ENCODE data around the gene CDH22.

The CDH22 gene

DNA sequence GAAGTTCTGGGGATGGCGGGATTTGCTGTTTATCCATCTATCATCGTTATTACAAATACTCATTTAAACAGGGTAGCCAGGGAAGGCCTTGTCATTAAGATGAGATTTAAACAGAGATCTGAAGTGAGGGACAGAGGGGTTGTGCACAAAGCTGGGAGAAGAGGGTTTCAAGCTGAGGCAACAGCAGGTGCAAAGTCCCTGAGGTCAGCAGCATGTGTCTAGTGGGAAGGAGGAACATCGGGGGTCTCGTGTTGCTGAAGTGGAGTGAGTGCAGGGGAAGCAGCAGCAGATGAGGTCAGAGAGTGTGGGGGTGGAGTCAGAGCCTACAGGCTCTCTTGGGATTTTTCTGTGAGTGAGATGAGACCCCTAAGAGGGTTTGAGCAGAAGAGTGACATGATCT, 52.0 kb downstream of the CDH22 start:
- Histone ChIP-seq H3K27ac (ENCODE audit: low read length) (no peak overlapping the region), H3K4me1 (ENCODE audit: control insufficient read depth, insufficient read depth, low read length) (no peaks in the 10 kb centered on the region), H3K36me3 (ENCODE audit: control insufficient read depth, insufficient read depth, low read length) (no peaks in the 10 kb centered on the region), H3K27me3 (ENCODE audit: control insufficient read depth, insufficient read depth, low read length) (peaks cover 7% of the 10 kb centered on the region; the same call in 1 of the 2 replicates), H3K4me3 (ENCODE audit: low read length) (no peak overlapping the region), H3K9me3 (ENCODE audit: control insufficient read depth, insufficient read depth, low read length) (no peaks in the 10 kb centered on the region)
- DNase-seq (ENCODE audit: low read depth, low spot score): no peak
- no CpG with 5 or more reads among the region's 4 CpGs for WGBS (ENCODE audit: insufficient coverage, insufficient read length)

DNA sequence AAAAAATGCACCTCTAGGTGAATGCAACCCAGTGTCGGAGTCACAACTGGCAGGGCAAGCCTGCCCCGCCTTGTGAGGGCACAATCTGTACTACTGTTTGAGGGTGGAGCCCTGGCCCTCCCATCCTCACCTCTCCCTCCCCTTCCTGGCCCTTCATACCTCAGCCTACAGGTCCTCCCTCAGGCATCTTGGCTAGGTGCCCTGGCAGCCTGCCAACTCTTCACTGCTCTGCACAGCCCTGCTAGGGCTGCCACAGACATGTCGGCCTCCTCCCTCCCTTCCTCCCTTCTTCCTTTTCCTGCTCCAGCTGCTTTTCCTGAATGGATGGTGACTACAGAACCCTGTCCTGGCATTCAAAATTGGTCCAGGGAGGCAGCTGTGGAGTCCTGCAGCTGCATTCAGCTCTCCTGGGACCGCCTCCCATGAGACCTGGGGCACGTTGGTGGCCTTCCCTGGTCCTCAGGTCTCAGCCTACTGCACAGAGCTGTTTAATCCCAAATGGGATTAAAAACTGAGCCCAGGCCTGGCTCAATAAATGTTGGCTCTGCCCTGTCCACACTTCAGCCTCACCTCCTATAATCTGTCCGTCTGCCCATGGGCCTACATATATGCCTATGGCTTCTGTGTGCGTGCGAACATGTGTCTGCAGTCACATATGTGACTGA, 52.7 kb downstream of the CDH22 start:
- Histone ChIP-seq H3K27ac (ENCODE audit: low read length) (no peak overlapping the region), H3K4me1 (ENCODE audit: control insufficient read depth, insufficient read depth, low read length) (no peaks in the 10 kb centered on the region), H3K36me3 (ENCODE audit: control insufficient read depth, insufficient read depth, low read length) (no peaks in the 10 kb centered on the region), H3K9me3 (ENCODE audit: control insufficient read depth, insufficient read depth, low read length) (no peaks in the 10 kb centered on the region), H3K27me3 (ENCODE audit: control insufficient read depth, insufficient read depth, low read length) (peaks cover 10% of the 10 kb centered on the region), H3K4me3 (ENCODE audit: low read length) (no peak overlapping the region)
- no CpG with 5 or more reads among the region's 8 CpGs for WGBS (ENCODE audit: insufficient coverage, insufficient read length)
- no peak for DNase-seq (ENCODE audit: low read depth, low spot score)

DNA sequence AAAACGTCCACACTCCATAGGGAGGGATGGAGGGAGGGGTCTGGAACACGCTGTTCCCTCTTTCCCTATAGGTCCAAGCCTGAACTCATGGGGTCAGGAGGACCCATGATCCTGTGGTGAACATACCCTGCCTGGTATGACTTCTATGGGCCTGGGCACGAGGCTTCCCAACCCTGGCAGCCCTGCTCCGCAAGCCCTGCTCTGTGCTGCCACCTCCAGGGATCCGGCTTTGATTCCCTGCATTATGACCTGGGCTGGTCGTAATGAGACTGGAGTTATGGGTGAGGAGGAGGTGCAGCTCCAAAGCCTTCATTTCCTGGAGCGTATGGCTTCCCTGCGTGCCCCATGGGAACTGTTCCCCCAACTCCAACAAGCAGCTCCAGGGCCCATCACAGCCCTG, 54.9 kb downstream of the CDH22 start:
- Histone ChIP-seq H3K36me3 (ENCODE audit: control insufficient read depth, insufficient read depth, low read length) (no peaks in the 10 kb centered on the region), H3K27ac (ENCODE audit: low read length) (no peak overlapping the region), H3K27me3 (ENCODE audit: control insufficient read depth, insufficient read depth, low read length) (peaks cover 15% of the 10 kb centered on the region), H3K4me3 (ENCODE audit: low read length) (no peak overlapping the region), H3K9me3 (ENCODE audit: control insufficient read depth, insufficient read depth, low read length) (no peaks in the 10 kb centered on the region), H3K4me1 (ENCODE audit: control insufficient read depth, insufficient read depth, low read length) (no peaks in the 10 kb centered on the region)
- no CpG with 5 or more reads among the region's 8 CpGs for WGBS (ENCODE audit: insufficient coverage, insufficient read length)
- no peak for DNase-seq (ENCODE audit: low read depth, low spot score)

DNA sequence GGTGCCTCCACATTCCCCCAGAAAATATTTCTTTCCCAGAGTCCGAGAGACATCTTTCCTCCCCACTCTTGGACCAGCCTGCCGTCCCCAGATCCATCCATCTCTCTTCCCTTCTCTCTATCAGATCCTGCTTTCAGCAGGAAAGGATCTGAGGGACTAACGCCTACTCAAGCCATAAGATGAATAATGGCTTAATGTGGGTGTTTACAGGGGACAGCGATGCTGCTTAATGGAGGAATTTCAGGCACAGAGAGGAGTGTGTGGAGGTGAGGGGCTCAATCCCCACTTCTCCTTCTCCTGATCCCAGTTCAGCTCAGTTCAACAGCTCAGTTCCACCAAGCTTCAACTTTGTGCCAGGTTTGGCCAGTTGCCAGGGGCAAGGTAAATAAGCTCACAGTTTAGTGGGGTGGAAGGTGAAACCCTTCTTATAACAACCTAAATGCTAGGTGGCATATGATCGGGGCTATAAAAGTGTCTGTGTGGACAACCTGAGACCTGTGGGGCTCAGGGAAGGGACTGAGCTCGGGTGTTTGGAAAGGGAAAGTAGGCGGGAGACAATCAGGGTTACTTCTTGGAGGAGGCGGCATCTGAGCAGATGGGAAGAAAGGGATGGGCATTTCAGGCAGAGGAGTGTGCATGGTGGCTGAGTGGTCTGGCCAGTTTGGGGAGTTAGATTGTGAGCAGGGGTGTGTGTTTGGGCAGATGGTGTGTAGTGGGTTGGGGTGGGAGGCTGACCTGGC, 55.8 kb downstream of the CDH22 start:
- H3K27me3 ChIP-seq (ENCODE audit: control insufficient read depth, insufficient read depth, low read length): peaks cover 15% of the 10 kb centered on the region

DNA sequence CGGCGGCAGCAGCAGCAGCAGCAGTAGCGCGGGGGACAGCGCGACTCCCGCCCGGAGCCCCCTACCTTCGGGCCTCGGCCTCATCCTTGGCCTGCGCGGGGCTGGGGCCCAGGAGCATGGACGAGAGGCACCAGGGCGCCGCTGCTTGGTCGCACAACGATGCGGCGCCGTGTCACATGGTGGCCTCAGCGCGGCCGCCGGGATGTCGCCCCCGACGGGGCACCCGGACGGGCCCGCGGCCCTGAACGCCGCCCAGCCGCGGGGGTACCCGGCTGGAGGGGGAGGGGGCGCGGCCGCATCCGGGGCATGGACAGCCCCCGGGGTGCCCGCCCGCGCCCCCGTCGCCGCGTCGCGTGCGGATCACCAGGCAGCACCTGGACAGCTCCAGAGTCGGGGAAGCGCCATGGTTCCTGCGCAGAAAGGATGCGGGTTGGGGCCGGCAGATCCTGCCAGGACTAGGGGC, 57.1 kb downstream of the CDH22 start:
- Histone ChIP-seq H3K9me3 (ENCODE audit: control insufficient read depth, insufficient read depth, low read length) (no peaks in the 10 kb centered on the region), H3K4me1 (ENCODE audit: control insufficient read depth, insufficient read depth, low read length) (no peaks in the 10 kb centered on the region), H3K4me3 (ENCODE audit: low read length) (peak overlapping the region; percentile 23; the same call in 1 of the 2 replicates), H3K27ac (ENCODE audit: low read length) (no peak overlapping the region), H3K27me3 (ENCODE audit: control insufficient read depth, insufficient read depth, low read length) (peaks cover 15% of the 10 kb centered on the region), H3K36me3 (ENCODE audit: control insufficient read depth, insufficient read depth, low read length) (no peaks in the 10 kb centered on the region)
- DNase-seq (ENCODE audit: low read depth, low spot score): no peak
- WGBS (ENCODE audit: insufficient coverage, insufficient read length): no CpG with 5 or more reads among the region's 56 CpGs

More for the DNA sequence above, 55.8 kb downstream of the CDH22 start:
- Histone ChIP-seq H3K36me3 (ENCODE audit: control insufficient read depth, insufficient read depth, low read length) (no peaks in the 10 kb centered on the region), H3K4me3 (ENCODE audit: low read length) (no peak overlapping the region), H3K9me3 (ENCODE audit: control insufficient read depth, insufficient read depth, low read length) (no peaks in the 10 kb centered on the region), H3K4me1 (ENCODE audit: control insufficient read depth, insufficient read depth, low read length) (no peaks in the 10 kb centered on the region), H3K27ac (ENCODE audit: low read length) (no peak overlapping the region)
- DNase-seq (ENCODE audit: low read depth, low spot score): no peak
- WGBS (ENCODE audit: insufficient coverage, insufficient read length): no CpG with 5 or more reads among the region's 8 CpGs

DNA sequence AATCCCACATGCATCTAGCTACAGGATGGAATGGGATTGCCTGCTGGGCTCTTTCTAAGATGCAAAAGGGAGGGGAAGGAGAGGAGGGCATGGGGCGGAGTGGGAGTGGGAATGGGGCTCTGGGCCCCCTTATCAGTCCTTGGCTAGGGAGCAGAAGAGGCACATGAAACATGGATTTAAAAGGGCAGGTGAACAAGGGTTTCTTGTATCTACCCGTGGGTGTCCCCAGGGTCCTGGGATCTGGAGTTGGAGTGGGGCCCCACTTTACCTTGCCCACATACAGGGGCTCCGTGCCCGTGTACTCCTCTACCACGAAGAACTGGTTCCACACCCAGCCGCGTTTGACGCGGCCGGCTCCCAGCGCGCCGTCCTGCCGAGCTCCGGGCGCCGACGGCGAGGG, 57.5 kb downstream of the CDH22 start:
- DNase-seq (ENCODE audit: low read depth, low spot score): no peak
- H3K4me1 ChIP-seq (ENCODE audit: control insufficient read depth, insufficient read depth, low read length): no peaks in the 10 kb centered on the region
- peaks cover 15% of the 10 kb centered on the region for H3K27me3 ChIP-seq (ENCODE audit: control insufficient read depth, insufficient read depth, low read length)
- no peak overlapping the region for H3K27ac ChIP-seq (ENCODE audit: low read length)
- H3K4me3 ChIP-seq (ENCODE audit: low read length): peak overlapping the region; percentile 23; the same call in 1 of the 2 replicates
- WGBS (ENCODE audit: insufficient coverage, insufficient read length): no CpG with 5 or more reads among the region's 19 CpGs
- H3K9me3 ChIP-seq (ENCODE audit: control insufficient read depth, insufficient read depth, low read length): no peaks in the 10 kb centered on the region
- no peaks in the 10 kb centered on the region for H3K36me3 ChIP-seq (ENCODE audit: control insufficient read depth, insufficient read depth, low read length)

DNA sequence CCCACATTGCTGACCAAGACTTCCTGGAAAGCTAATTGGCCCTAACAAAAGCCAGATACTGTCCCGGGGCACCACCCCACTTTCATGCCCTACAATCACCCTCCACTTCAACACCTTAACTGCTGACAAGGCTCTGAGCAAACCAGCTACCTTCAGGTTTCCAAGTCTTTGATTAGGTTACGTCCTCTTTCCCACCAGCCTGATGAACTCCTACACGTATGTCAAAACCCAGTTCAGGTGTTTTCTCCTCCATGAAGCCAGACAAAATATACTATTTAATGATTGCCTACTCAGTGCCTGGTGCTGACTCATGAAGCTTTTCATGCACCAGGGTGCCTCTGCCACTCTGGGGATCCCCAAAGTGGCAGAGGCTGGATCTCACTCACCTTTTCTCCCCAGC, 58.6 kb downstream of the CDH22 start:
- Histone ChIP-seq H3K4me3 (ENCODE audit: low read length) (no peak overlapping the region), H3K36me3 (ENCODE audit: control insufficient read depth, insufficient read depth, low read length) (no peaks in the 10 kb centered on the region), H3K27ac (ENCODE audit: low read length) (no peak overlapping the region), H3K27me3 (ENCODE audit: control insufficient read depth, insufficient read depth, low read length) (peaks cover 15% of the 10 kb centered on the region), H3K9me3 (ENCODE audit: control insufficient read depth, insufficient read depth, low read length) (no peaks in the 10 kb centered on the region), H3K4me1 (ENCODE audit: control insufficient read depth, insufficient read depth, low read length) (no peaks in the 10 kb centered on the region)
- no peak for DNase-seq (ENCODE audit: low read depth, low spot score)
- no CpG with 5 or more reads among the region's 3 CpGs for WGBS (ENCODE audit: insufficient coverage, insufficient read length)

DNA sequence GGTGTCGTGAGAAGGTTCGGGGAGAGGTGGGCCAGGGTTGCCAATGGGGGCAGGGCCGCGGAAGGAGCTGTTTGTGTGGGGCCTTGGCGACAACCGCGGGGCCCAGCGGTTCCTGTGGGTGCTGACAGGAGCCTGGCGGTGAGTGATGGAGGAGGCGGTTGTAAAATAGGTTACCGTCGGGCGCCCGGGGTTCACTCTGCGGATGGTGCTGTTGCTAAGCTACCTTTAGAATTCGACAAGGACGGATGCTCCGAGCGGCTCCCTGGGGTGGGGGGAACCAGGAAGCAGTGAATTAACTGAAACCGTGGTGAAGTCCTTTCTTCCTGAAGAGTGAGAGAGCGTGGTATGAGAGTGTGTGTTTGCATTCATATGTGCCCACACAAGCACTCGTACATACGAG, 61.7 kb downstream of the CDH22 start:
- Histone ChIP-seq H3K9me3 (ENCODE audit: control insufficient read depth, insufficient read depth, low read length) (no peaks in the 10 kb centered on the region), H3K27ac (ENCODE audit: low read length) (no peak overlapping the region), H3K27me3 (ENCODE audit: control insufficient read depth, insufficient read depth, low read length) (peaks cover 9% of the 10 kb centered on the region), H3K36me3 (ENCODE audit: control insufficient read depth, insufficient read depth, low read length) (no peaks in the 10 kb centered on the region), H3K4me1 (ENCODE audit: control insufficient read depth, insufficient read depth, low read length) (no peaks in the 10 kb centered on the region), H3K4me3 (ENCODE audit: low read length) (no peak overlapping the region)
- WGBS (ENCODE audit: insufficient coverage, insufficient read length): no CpG with 5 or more reads among the region's 23 CpGs
- no peak for DNase-seq (ENCODE audit: low read depth, low spot score)

DNA sequence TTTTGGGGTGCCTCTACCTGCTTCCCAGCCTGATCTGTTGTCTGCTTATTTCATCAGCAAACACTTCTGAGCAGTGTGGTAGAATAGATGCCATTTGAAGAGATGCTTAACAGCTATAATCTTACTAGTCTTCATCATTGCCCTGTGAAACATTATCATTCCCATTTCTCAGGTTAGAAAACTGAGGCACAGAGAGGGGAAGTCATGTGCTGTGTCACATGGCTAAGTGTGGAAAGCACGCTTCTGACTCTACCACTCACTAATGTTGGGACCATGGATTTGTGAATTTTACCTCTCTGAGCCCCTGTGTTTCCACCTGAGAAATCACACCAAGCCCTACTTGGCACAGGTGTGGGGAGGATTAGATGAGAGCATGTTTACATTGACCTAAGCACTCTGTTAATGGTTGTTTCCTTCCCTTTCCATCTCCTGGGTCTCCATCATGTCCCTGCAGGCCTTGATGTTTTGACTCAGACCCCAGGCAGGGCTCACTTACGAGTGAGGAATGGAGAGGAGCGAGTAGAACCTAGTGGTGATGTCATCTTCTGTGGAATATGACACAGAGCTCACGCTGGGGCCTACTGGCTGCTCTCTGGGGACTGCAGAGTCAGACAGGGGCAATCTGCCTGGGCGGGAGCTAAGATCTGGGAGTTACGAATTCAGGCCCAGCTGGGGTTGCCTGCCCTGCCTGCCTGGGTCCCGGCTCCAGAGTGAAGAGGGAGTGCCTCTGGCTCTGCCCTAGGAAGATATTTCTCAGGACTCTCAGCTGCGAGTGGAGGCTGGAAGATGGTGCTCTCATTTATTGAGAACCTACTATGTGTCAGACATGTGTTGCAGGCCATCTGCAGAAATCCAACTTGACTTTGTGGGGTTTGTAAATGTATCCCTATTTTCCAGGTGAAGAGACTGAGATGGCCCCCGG, 64.3 kb downstream of the CDH22 start:
- no peak for DNase-seq (ENCODE audit: low read depth, low spot score)
- WGBS (ENCODE audit: insufficient coverage, insufficient read length): no CpG with 5 or more reads among the region's 9 CpGs
- Histone ChIP-seq H3K4me1 (ENCODE audit: control insufficient read depth, insufficient read depth, low read length) (no peaks in the 10 kb centered on the region; the same call in 1 of the 2 replicates), H3K27me3 (ENCODE audit: control insufficient read depth, insufficient read depth, low read length) (no peaks in the 10 kb centered on the region), H3K27ac (ENCODE audit: low read length) (no peak overlapping the region), H3K9me3 (ENCODE audit: control insufficient read depth, insufficient read depth, low read length) (no peaks in the 10 kb centered on the region), H3K4me3 (ENCODE audit: low read length) (no peak overlapping the region), H3K36me3 (ENCODE audit: control insufficient read depth, insufficient read depth, low read length) (no peaks in the 10 kb centered on the region)

DNA sequence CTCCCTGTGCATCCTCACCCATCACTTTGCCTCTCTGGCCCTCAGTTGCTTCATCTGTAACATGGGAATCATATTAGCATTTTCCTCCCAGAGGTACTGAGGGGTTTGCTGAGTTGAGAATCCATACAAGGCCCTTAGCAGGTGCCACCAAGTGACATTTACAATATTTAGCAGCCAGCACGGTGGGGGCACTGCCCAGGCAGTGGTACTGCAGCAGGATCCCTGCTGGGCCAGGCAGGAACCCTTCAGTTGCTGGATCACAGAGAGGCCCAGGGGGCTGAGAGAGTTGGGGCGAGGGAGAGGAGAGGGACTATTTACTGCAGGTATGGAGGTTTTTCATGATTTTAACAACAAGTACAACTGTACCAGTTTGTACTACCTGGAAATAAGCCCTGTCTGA, 65.9 kb downstream of the CDH22 start:
- Histone ChIP-seq H3K4me1 (ENCODE audit: control insufficient read depth, insufficient read depth, low read length) (no peaks in the 10 kb centered on the region; the same call in 1 of the 2 replicates), H3K9me3 (ENCODE audit: control insufficient read depth, insufficient read depth, low read length) (no peaks in the 10 kb centered on the region), H3K27ac (ENCODE audit: low read length) (no peak overlapping the region), H3K36me3 (ENCODE audit: control insufficient read depth, insufficient read depth, low read length) (no peaks in the 10 kb centered on the region), H3K4me3 (ENCODE audit: low read length) (no peak overlapping the region), H3K27me3 (ENCODE audit: control insufficient read depth, insufficient read depth, low read length) (no peaks in the 10 kb centered on the region)
- DNase-seq (ENCODE audit: low read depth, low spot score): no peak
- no CpG with 5 or more reads among the region's 2 CpGs for WGBS (ENCODE audit: insufficient coverage, insufficient read length)
